GM12874 (cell line): Measurements from ENCODE around the gene BAIAP2L2.

ENCODE experiments used
- TF ChIP-seq, protein P1 (sequence below): IDR thresholded peaks from 2 replicates; pipeline ENCODE4 v1.5.1; 2011; ENCODE audit warnings: low read depth, mild to moderate bottlenecking, control low read depth, low read length, moderate library complexity; ENCODE audit not compliant: insufficient read depth

The BAIAP2L2 gene

DNA sequence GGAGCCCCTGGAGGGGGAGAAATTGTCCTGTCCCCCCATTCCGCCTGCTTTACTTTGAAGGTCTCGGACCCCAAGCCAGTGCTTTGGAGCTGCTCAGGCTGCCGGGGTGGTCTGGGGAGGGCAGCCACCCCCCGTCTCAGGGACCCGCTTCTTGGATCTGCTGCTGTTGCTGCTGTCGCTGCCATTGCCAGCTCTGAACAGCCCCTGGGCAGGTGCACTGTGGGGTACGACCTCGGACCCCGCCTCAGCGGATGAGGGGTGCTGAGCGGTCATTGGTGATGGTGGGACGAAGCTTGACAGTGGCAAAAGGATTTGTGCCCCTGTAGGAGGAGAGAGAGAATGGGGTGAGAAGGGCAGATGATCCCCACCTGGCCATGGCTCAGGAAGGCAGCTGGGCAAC lies 25.4 kb downstream of the BAIAP2L2 start:
- TF ChIP-seq, protein P1, sequence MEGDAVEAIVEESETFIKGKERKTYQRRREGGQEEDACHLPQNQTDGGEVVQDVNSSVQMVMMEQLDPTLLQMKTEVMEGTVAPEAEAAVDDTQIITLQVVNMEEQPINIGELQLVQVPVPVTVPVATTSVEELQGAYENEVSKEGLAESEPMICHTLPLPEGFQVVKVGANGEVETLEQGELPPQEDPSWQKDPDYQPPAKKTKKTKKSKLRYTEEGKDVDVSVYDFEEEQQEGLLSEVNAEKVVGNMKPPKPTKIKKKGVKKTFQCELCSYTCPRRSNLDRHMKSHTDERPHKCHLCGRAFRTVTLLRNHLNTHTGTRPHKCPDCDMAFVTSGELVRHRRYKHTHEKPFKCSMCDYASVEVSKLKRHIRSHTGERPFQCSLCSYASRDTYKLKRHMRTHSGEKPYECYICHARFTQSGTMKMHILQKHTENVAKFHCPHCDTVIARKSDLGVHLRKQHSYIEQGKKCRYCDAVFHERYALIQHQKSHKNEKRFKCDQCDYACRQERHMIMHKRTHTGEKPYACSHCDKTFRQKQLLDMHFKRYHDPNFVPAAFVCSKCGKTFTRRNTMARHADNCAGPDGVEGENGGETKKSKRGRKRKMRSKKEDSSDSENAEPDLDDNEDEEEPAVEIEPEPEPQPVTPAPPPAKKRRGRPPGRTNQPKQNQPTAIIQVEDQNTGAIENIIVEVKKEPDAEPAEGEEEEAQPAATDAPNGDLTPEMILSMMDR, result no peak

DNA sequence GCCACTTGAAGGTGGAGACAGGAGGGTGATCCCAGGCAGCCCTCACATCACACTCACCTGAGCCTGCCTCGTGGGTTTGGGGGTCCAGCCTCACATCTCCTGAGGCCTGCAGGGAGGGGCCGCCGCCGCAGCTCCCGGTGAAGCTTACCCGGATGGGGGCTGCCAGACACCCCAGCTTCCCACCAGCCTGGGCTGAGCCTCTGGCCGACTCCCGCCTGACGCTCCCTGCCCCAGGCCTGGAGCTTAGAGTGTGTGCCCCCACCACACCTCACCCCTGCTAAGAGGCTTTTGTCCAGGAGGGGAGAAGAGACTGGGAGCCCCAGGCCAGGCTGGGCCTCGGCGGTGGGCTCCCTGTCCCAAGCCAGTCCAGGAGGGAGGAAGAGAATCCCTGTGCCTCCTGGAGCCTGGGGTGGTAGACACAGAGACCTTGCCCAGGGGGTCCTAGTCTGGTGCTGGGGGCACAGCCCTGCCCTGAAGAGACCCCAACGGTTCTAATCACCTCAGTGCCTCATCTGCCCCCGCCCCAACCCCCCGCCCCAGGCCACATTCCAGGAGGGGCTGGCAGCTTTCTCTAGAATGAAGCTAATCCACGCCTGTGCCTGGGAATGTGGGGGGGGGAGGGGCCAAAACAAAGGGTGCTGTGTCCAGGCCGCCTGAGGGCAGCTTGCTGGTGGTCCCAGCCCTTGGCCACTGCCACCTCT lies 26.4 kb downstream of the BAIAP2L2 start, which contains the start of gene SLC16A8:
TSS of gene SLC16A8 (minus strand) at position 254 of the 701 bp plus-strand sequence. CDS start 1,311 bp downstream, outside the sequence.
- TF ChIP-seq, protein P1, result no peak

- TF ChIP-seq, protein P1, result no peak
Measured at GRCh38 chr22:38082986-38083710, 27.3 kb downstream of the BAIAP2L2 start.

- TF ChIP-seq, protein P1, result no peak
Measured at GRCh38 chr22:38081941-38082828, 28.3 kb downstream of the BAIAP2L2 start.

- TF ChIP-seq, protein P1, result no peak
Measured at GRCh38 chr22:38081636-38081940, 28.9 kb downstream of the BAIAP2L2 start.

- TF ChIP-seq, protein P1, result no peak
Measured at GRCh38 chr22:38080850-38081635, 29.4 kb downstream of the BAIAP2L2 start.
